Measurements from ENCODE around the gene PBXIP1.

- TF ChIP-seq RARB (CRISPR knock-in tag; IDR thresholded peaks at IDR 0.05) (no peak), CSDC2 (CRISPR knock-in tag; IDR thresholded peaks at IDR 0.05) (no peak), PATZ1 (CRISPR knock-in tag; IDR thresholded peaks at IDR 0.05; ENCODE audit: borderline replicate concordance) (no peak), TOX (CRISPR knock-in tag; IDR thresholded peaks at IDR 0.05; ENCODE audit: borderline replicate concordance) (no peak), ZNF70 (CRISPR knock-in tag; IDR thresholded peaks at IDR 0.05) (no peak), TSHZ2 (CRISPR knock-in tag; IDR thresholded peaks at IDR 0.05) (no peak), BACH2 (CRISPR knock-in tag; IDR thresholded peaks at IDR 0.05; ENCODE audit: borderline replicate concordance) (no peak), SNAI2 (CRISPR knock-in tag; IDR thresholded peaks at IDR 0.05) (no peak), ZFP30 (CRISPR knock-in tag; IDR thresholded peaks at IDR 0.05) (no peak), ZNF565 (CRISPR knock-in tag; conservative IDR thresholded peaks at IDR 0.05; ENCODE audit: low read depth) (no peak), ZNF8 (CRISPR knock-in tag; IDR thresholded peaks at IDR 0.05) (no peak), POU6F1 (CRISPR knock-in tag; IDR thresholded peaks at IDR 0.05; ENCODE audit: borderline replicate concordance, low read depth) (no peak), CREB5 (CRISPR knock-in tag; IDR thresholded peaks at IDR 0.05; ENCODE audit: low read depth) (no peak), GLIS3 (CRISPR knock-in tag; IDR thresholded peaks at IDR 0.05) (no peak)
Observed at GRCh38 chr1:154908937-154909336, 47.0 kb downstream of the PBXIP1 start.

Data from SK-N-SH treated with all-trans-retinoic acid at 6 μM for 48 hours (cell line).